SK-N-MC (cell line): ENCODE measurements around the gene NME4.

ENCODE experiments used
- EZH2 ChIP-seq: fragments of 200-600 bp; sonication (generic); IDR thresholded peaks from one replicate; pipeline ENCODE4 v1.6.1; 2017; ENCODE audit warnings: antibody characterized with exemption
- POLR2AphosphoS5 ChIP-seq: IDR thresholded peaks from 2 replicates; pipeline ENCODE4 v1.6.1; 2012; ENCODE audit warnings: mild to moderate bottlenecking, low read depth, low read length, borderline replicate concordance

DNA sequence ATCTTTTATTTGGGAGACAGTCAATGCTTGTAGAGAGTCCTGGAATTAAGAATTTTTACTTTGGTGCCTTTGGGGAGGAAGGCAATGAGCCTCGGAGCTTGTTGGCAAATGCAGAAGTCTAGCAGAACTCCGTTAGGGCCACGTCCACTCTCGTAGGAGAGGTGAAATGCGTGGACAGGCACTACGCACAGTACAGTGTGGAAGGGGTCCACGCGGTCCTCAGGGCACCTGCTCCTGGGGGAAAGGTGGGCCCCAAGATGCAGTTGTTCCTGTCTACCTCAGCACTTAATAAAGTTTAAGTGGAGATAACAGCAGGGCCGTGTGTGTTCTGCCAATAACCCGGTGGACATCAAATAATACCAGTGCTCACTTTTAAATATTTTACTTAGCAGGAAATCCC is 30.3 kb downstream of the NME4 start:
- TF ChIP-seq EZH2 (no peak), POLR2AphosphoS5 (no peak)
